HG02763 (cell line): Measurements from ENCODE around the gene TSPAN9.

Experiments used
- ATAC-seq: cut with Tn5 transposase; IDR thresholded peaks from one replicate; pipeline ENCODE4 v1.9.1; 2021; ENCODE audit warnings: mild to moderate bottlenecking, moderate library complexity; ENCODE audit not compliant: unreplicated experiment

TSPAN9 gene

GRCh38 chr12:3076730-3077571, at the start of gene TSPAN9:
TSS of gene TSPAN9 (plus strand) at chr12:3077379. CDS start at chr12:3201194, 123,815 bp downstream.
- peak; percentile 62 for ATAC-seq

GRCh38 chr12:3028108-3028507, 49.1 kb upstream of the TSPAN9 start:
- no peak for ATAC-seq

GRCh38 chr12:3030821-3031429, 46.3 kb upstream of the TSPAN9 start:
- no peak for ATAC-seq

- no peak for ATAC-seq
Measured at GRCh38 chr12:3032161-3032560, 45.0 kb upstream of the TSPAN9 start.

- no peak for ATAC-seq
Measured at GRCh38 chr12:3032770-3033538, 44.2 kb upstream of the TSPAN9 start.

- no peak for ATAC-seq
Measured at GRCh38 chr12:3033539-3033867, 43.7 kb upstream of the TSPAN9 start.

- ATAC-seq: no peak
Measured at GRCh38 chr12:3034067-3034750, 43.0 kb upstream of the TSPAN9 start.

- ATAC-seq: no peak
Measured at GRCh38 chr12:3035171-3035570, 42.0 kb upstream of the TSPAN9 start.

- no peak for ATAC-seq
Measured at GRCh38 chr12:3035815-3036702, 41.1 kb upstream of the TSPAN9 start.

- no peak for ATAC-seq
Measured at GRCh38 chr12:3036901-3037600, 40.1 kb upstream of the TSPAN9 start.

- no peak for ATAC-seq
Measured at GRCh38 chr12:3038166-3038565, 39.0 kb upstream of the TSPAN9 start.

GRCh38 chr12:3038926-3039510, 38.2 kb upstream of the TSPAN9 start:
- no peak for ATAC-seq

GRCh38 chr12:3040026-3040656, 37.0 kb upstream of the TSPAN9 start:
- no peak for ATAC-seq

GRCh38 chr12:3040663-3041544, 36.3 kb upstream of the TSPAN9 start:
- no peak for ATAC-seq

- ATAC-seq: no peak
Measured at GRCh38 chr12:3041558-3042164, 35.5 kb upstream of the TSPAN9 start.

- ATAC-seq: no peak
Measured at GRCh38 chr12:3042394-3042793, 34.8 kb upstream of the TSPAN9 start.

- no peak for ATAC-seq
Measured at GRCh38 chr12:3042826-3043225, 34.4 kb upstream of the TSPAN9 start.
